Stimulated activated CD8-positive, alpha-beta memory T cell treated with anti-CD3 and anti-CD28 coated beads, Interleukin-7, amount 100 ng/mL, for 48 hours (primary cell): ENCODE data around the gene ZNF675.
A peak's percentile ranks its signal among the peaks of the same experiment; 100 is the strongest.
"Not testable (repeated sequence)": the region's sequence is repeated elsewhere in the genome, so short reads cannot be mapped to it uniquely, and the experiment has no call there.

ENCODE experiments used
- DNase-seq, 2 donors: peaks; one replicate each; pipeline ENCODE4 v3.0.0-alpha.2; 2020; ENCODE audit warnings: low read depth in 1 of 2; ENCODE audit errors: extremely low read depth in 1 of 2

The ZNF675 gene

DNA sequence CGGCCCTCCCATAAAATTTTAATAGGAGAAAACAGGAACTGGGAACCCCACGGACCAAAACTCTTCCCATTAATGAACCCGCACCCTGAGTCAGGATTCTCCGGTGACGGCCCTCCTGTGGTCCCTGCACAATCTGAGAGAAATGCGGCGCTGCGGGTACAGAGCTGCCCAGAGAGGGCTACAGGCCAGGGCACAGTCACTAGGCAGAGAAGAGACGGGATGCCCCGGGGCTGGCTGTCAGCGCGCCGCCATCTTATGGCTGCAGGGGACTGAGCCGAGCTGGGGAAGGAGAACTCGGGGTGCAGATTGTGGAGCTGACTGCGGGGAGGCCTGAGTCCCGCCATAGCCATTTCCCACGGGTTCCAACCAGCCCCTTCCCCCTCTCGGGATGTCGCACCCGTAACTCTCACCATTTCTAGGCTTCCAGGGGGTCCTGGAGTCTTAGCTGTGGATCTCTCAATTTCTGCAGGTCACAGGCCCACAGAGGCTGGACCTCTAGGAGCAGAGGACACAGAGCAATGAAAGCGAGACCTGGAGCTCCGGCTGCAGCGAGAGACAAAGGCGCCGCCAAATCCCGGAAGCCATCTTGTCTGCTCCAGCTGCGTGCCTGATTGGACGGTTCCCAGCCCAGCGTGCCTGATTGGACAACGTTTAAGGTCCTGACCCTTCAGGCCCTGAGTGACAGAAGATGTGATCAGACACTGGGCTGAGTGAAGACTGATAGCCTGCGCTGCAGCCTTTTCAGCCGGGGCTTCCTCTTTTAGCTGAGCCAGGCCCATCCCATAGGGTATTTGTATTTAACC lies at the start of gene ZNF675:
ZNF675 (minus strand) TSS at position 592 of the 803 bp plus-strand sequence; CDS start at position 413, 179 bp downstream.
- peak; percentile 72 to 84 for DNase-seq

DNA sequence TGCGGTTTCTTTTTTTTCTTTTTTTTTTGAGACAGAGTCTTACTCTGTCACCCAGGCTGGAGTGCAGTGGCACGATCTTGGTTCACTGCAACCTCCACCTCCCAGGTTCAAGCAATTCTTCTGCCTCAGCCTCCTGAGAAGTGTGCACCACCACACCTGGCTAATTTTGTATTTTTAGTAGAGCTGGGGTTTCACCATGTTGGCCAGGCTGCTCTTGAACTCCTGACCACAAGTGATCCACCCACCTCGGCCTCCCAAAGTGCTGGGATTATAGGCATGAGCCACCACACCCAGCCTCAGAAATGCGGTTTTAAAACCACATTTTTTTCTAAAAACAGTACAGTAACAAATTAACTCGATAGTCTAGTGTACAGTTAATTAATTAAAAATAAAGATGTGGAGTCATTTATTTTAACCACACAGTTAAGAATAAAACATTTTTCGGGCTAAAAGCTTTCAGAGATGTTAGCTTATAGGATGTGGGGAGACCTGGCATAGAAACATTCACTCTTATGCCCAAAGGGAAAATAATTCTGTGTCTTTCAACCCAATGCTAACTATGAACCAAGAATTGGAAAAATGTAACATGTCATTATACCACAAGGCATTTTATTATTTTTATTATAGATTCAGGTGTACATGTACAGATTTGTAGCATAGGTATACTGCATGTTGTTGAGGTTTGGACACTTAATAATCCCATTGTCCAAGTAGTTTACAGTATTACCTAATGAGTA lies 43.9 kb upstream of the ZNF675 start:
- not testable (repeated sequence) for DNase-seq

DNA sequence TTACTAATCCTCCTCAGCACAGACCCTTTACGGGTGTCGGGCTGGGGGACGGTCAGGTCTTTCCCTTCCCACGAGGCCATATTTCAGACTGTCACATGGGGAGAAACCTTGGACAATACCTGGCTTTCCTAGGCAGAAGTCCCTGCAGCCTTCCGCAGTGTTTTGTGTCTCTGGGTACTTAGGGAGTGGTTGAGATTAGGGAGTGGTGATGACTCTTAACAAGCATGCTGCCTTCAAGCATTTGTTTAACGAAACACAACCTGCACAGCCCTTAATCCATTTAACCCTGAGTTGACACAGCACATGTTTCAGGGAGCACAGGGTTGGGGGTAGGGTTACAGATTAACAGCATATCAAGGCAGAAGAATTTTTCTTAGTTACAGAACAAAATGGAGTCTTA lies 37.1 kb upstream of the ZNF675 start:
- DNase-seq, result not testable (repeated sequence)

DNA sequence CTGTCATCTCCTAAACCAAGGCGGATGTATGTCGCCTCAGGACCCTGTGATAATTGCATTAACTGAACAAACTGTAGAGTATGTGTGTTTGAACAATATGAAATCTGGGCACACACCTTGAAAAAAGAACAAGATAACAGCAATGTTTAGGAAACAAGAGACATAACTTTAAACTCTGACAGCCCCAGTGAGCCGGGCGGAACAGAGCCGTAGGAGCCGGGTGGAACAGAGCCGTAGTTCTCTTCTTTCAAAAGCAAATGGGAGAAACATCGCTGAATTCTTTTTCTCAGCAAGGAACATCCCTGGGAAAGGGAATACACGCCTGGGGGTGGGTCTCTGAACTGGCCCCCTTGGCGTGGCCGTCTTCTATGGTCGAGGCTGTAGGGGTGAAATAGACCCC lies 31.8 kb upstream of the ZNF675 start:
- no peak for DNase-seq

DNA sequence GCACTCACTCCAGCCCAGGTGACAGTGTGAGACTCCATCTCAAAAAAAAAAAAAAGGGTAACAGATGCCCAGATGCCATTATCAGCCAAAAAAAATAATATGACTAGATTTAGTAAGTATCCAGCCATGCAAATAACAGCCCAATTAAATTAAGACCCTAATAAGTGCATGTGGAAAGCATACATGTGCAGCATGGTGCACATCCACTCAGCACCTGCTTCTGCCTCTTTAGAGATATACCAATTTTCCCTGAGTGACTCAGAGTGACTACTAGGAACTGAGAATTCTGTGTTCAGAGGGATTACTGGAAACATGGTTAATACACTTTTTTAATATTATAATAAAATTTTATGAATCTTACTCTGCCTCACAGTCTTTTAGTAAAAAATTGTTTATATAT lies 29.8 kb upstream of the ZNF675 start:
- no peak for DNase-seq

DNA sequence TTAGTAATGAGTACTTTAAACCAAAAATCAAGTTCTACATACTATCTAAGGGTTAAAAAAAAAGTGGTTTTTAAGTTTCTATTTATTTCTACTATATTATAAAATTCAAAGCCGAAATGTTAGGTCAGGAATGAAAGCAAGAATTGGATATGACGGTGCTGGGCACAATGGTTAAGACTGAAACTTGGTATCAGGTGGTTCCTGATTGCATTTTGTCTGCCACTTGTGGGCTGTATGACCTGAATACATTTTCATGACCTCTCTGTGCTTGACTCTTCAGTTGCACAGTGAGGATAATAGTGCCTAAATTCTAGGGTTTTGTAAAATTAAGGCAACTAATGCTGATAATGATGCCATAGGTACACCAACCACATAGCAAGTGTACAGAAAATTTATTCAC lies 22.3 kb upstream of the ZNF675 start:
- no peak for DNase-seq

DNA sequence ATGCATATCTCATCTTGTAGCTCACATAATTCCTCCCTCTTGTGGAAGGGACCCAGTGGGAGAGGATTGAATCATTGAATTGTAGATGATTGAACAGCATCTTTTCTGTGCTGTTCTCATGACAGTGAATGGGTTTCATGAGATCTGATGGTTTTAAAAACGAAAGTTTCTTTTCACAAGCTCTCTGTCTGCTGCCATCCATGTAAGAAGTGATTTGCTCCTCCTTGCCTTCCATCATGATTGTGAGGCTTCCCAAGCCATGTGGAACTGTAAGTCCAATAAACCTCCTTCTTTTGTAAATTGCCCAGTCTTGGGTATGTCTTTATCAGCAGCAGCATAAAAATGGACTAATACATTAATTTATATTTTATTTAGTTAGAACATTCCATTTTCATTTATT lies 19.6 kb upstream of the ZNF675 start:
- no peak for DNase-seq

DNA sequence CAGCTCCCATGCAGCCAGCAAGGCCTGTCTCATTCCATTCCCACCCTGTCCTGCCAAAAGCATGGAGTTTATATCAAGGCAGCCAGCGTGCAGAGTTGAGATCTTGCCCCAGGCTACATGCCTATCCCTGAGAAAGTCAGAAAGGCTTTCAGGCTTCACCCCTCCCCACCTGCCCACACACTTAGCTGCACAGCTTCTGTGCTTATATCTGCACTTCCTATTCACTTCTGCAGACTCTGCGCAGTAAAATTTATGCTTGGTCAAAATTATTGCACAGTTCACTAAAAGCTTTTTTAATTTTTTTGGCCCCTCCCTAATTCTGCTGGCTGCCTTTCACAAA lies 12.5 kb upstream of the ZNF675 start:
- no peak for DNase-seq

DNA sequence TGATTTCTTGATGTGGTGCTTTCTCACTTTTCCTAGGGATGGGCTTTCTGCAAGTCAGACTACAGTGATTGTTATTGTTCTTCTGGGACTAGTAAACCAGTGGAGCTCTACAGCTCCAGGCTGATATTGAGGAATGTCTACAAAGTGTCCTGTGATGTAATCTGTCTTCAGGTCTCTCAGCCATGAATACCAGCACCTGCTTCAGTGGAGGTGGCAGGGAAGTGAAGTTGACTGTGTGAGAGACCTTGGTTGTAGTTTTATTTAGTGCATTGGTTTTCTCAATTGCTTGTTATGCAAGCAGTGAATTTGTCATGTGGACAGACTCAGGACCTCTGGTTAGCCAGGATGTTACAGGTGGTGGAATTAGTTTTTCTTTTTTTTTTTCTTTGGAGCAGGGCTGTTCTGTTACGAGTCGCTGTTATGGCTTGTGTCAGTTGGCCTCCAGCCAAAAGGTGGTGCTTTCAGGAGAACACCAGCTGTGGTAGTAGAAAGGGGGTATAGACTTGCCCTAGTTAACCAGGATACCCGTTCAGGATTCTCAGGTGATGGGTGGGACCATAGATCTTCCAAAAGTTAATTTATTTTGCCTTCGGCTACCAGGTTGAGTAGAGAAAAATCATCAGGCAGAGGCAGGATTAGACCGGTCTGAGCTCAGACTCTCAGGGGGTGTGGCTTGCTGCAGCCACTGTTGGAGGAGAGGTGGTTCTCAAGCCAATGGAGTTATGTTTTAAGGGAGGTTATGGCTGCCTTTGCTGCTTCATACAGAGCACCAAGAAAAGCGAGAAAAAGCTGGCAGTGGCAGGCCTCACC lies 11.9 kb upstream of the ZNF675 start:
- DNase-seq, result no peak

DNA sequence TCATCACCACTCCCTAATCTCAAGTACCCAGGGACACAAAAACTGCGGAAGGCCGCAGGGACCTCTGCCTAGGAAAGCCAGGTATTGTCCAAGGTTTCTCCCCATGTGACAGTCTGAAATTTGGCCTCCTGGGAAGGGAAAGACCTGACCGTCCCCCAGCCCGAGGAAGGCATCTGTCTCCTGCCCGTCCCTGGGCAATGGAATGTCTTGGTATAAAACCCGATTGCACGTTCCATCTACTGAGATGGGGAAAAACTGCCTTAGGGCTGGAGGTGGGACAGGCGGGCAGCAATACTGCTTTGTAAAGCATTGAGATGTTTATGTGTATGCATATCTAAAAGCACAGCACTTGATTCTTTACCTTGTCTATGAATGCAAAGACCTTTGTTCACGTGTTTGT lies 5.9 kb upstream of the ZNF675 start:
- DNase-seq, result not testable (repeated sequence)

DNA sequence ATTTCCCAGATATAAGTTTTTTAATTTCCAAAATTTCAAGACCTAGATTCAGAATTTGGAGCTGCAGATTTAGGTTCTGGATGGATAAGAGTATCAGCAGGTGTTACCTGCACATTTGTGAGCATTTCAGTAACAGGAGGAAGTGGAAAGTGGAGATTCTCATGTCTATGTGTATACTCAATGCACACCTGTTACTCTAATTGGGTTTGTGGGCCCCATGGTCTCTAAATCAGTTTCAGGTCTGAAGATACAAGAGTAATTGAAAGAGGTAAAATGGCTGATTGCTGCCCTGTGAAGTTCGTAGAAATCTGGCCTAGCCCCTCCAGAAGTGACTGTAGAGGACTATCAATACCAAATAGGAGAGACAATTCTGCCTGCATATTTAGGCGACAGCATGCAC lies 13.9 kb downstream of the ZNF675 start:
- DNase-seq, result no peak

DNA sequence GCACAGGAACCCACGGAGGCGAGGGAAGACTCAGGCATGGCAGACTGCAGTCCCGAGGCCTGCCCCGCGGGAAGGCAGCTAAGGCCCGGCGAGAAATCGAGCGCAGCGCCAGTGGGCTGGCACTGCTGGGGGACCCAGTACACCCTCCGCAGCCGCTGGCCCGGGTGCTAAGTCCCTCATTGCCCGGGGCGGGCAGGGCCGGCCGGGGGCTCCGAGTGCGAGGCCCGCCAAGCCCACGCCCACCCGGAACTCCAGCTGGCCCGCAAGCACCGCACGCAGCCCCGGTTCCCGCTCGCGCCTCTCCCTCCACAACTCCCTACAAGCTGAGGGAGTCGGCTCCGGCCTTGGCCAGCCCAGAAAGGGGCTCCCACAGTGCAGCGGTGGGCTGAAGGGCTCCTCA lies 18.4 kb downstream of the ZNF675 start:
- DNase-seq, result not testable (repeated sequence)

DNA sequence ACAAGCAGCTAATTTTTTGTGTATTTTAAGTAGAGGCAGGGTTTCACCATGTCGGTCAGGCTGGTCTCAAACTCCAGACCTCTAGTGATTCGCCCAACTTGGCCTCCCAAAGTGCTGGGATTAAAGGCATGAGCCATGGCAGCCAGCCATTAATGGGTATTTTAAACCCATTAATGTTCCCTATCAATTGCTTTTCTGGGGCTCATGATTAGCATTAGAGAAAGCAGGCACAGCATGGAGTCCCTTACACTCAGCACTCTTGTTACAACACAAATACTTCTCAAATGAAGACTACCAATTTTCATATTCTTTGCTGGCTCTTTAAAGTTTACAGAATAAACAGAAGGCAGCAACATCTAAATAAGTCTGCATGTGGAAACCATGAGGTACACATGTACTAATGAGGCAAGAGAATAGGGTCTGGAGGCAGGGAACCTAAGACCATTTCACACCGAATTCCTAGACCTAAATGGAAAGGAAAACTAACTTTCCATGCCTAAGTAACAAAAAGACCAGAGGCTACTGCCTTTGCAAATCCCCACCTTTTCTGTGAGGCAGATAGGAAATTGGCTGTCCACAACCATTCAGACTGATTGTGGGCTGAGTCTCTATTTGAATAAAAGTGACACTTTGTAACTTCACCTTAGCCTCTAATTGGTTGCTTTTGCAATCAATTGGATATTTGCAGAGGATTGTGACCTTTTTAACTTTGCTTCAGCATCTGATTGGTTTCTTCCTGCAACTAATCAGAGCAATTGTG lies 21.2 kb downstream of the ZNF675 start:
- no peak for DNase-seq

DNA sequence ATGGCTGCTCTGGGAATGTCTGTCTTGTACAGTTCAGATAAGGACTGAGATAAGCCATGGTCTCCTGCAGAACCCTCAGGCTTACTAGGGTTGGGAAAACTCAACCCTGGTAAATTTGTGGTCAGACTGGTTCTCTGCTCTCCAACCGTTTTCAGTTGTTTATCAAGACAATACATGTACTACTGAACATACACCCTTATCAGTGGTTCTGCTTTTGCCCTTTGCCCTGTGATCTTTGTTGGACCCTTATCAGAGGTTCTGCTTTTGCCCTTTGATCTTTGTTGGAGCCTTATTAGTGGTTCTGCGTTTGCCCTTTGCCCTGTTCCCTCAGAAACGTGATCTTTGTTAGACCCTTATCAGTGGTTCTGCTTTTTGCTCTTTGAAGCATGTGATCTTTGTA lies 37.2 kb downstream of the ZNF675 start:
- DNase-seq, result not testable (repeated sequence)
